ENCODE results near the gene CCDC57. TPM values are rescaled to one million over a fixed set of nuclear protein-coding genes. Genes with fewer than 3 reads are reported as not detected.
"Not testable (repeated sequence)": the region's sequence is repeated elsewhere in the genome, so short reads cannot be mapped to it uniquely, and the experiment has no call there.

Gene CCDC57
- total and polyA plus RNA-seq, 2 of the 8 experiments (the other 6 are each of a cell fraction or from before 2014, with no cell fraction given), result 8.4 to 12.9 TPM

DNA sequence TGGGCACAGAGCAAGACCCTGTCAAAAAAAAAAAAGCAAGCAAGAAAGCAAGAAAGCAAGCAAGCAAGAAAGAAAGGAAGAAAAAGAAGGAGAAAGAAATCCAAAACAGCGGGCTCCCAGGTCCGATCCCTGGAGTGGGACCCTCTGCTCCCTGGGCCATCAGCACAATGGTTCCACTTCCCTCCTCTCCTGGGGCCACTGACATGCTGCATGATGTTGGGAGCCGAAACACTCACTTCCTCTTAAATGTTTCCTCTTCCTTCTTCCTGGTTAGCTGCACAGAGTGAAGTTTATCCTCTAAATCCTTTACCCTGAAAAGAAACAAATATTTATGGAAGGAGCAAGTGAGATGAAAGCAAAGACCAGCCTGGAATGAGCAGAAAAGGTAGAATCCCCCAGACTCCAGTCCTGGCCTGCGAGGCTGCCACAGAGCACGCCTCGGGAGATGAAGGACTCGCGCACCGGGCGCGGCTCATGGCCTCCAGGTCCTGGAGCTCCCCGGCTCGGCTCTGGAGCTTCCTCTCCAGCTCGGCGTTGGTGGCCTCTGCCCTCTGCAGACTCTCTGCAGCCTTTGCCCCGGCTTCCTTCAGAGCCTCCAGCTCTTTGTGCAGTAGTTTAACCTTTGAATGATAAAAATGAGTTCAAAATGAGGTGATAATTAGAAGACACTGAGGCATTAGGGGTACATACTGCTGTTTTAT, 19.0 kb downstream of the CCDC57 start (continued):
- TF ChIP-seq SAP30 (IDR thresholded peaks at IDR 0.05; ENCODE audit: insufficient read depth, insufficient replicate concordance, low read length), result no peak
- no peak for TF ChIP-seq FOSL1 (IDR thresholded peaks at IDR 0.05; ENCODE audit: insufficient read depth, low read depth, low read length)
- no peak for TF ChIP-seq PHF8 (conservative IDR thresholded peaks at IDR 0.05; ENCODE audit: low read depth, low read length)
- no peak for TF ChIP-seq YY1 (IDR thresholded peaks at IDR 0.05; ENCODE audit: low read depth, low read length)

DNA sequence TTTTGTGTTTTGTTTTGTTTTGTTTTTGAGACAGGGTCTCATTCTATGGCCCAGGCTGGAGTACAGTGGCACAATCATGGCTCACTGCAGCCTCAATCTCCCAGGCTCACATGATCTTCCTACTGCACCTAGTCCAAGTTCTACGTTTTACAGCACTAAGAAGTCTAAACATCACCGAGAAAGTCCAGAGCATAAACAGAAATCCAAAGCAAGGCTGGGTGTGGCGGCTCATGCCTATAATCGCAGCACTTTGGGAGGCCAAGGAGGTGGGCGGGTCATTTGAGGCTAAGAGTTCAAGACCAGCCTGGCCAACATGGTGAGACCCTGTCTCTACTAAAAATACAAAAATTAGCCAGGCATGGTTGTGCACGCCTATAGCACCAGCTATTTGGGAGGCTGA, 19.6 kb downstream of the CCDC57 start:
- H4K5ac ChIP-seq (ENCODE audit: insufficient read length, low read depth, low read length); FAIRE-seq; H3K9ac ChIP-seq (replicated peaks in 1 of 4; ENCODE audit: extremely low read depth in 1 of 4, low read depth in 3 of 4, low read length in 3 of 4); H2AK5ac ChIP-seq (ENCODE audit: low read depth, low read length); H3K27me3 ChIP-seq (replicated peaks in 1 of 4; ENCODE audit: control insufficient read depth in 3 of 4, extremely low read depth in 1 of 4, insufficient read depth in 3 of 4, low read length in 3 of 4); H3K18ac ChIP-seq (ENCODE audit: extremely low read depth, low read length); H3K14ac ChIP-seq (ENCODE audit: insufficient read length); H3K4me1 ChIP-seq (replicated peaks in 1 of 4; ENCODE audit: control insufficient read depth in 3 of 4, insufficient read depth in 4 of 4, low read length in 3 of 4); H4K8ac ChIP-seq (ENCODE audit: extremely low read depth, insufficient read depth, low read length); H3K9me3 ChIP-seq (ENCODE audit: insufficient read depth in 2 of 2, low read depth in 1 of 2, low read length in 1 of 2); H2BK15ac ChIP-seq (ENCODE audit: low read length); H2BK120ac ChIP-seq (replicated peaks; ENCODE audit: low read depth, low read length); H3K79me2 ChIP-seq (ENCODE audit: control insufficient read depth in 1 of 2, insufficient read depth in 2 of 2, low read length in 2 of 2); DNase-seq (ENCODE audit: low read depth in 1 of 2, low spot score in 2 of 2); H4K20me1 ChIP-seq (replicated peaks in 1 of 2; ENCODE audit: control insufficient read depth in 1 of 2, insufficient read depth in 2 of 2, low read length in 2 of 2); H2AFZ ChIP-seq (ENCODE audit: low read length); H2BK5ac ChIP-seq (ENCODE audit: low read depth, low read length); H3K27ac ChIP-seq (ENCODE audit: low read depth, low read length); H3K4ac ChIP-seq (replicated peaks; ENCODE audit: insufficient read length, low read depth, low read length); H3K23ac ChIP-seq (ENCODE audit: insufficient read length); H3K4me2 ChIP-seq (ENCODE audit: insufficient read depth in 1 of 2, low read depth in 2 of 2, low read length in 2 of 2); H3K56ac ChIP-seq (replicated peaks; ENCODE audit: insufficient read length, low read depth, low read length); CTCF ChIA-PET (ENCODE audit: partially characterized antibody); H2BK20ac ChIP-seq (ENCODE audit: low read length); H3K23me2 ChIP-seq (ENCODE audit: low read depth, low read length); H3K36me3 ChIP-seq (ENCODE audit: control insufficient read depth in 2 of 4, insufficient read depth in 4 of 4, low read length in 3 of 4); H3K4me3 ChIP-seq (ENCODE audit: extremely low read depth in 1 of 4, insufficient read depth in 2 of 4, low read depth in 3 of 4, low read length in 4 of 4); H3K79me1 ChIP-seq (ENCODE audit: low read depth, low read length); H2BK12ac ChIP-seq (ENCODE audit: low read depth, low read length); H4K91ac ChIP-seq (replicated peaks; ENCODE audit: insufficient read length, low read length): not testable (repeated sequence)
- WGBS, 2 experiments (ENCODE audit: extremely low coverage in 1 of 2, insufficient coverage in 1 of 2, insufficient read length in 1 of 2, insufficient replicate concordance in 2 of 2, low coverage in 1 of 2, low lambda C conversion rate in 2 of 2, missing lambda C conversion rate in 1 of 2), result 91% methylated on average over 6 of the region's 6 CpGs; no CpG with 5 or more reads in 1 of the 2 experiments
- POLR2A ChIA-PET (ENCODE audit: partially characterized antibody), result interaction anchor here (0.7 kb wide), 1 partner anchor 275 kb away, joined by 3 read pairs; no protein-coding TSS in a partner anchor
